T-helper 1 cell treated with Interleukin-12 subunit alpha and Interleukin-12 subunit beta and Interleukin-4 antibody, amounts not matched to agents 30 μg/mL and 1 μg/mL, for 36 hours (primary cell): Measurements from ENCODE around the gene STEEP1.
"Not testable (repeated sequence)": the region's sequence is repeated elsewhere in the genome, so short reads cannot be mapped to it uniquely, and the experiment has no call there.

Source experiments
- H3K27ac Mint-ChIP-seq: one replicate; pipeline ENCODE4 v1.8.0; 2021; ENCODE audit warnings: mild to moderate bottlenecking, mixed read lengths
- H3K27me3 Mint-ChIP-seq: one replicate; pipeline ENCODE4 v1.8.0; 2021; ENCODE audit warnings: low read depth, mixed read lengths
- H3K36me3 Mint-ChIP-seq: one replicate; pipeline ENCODE4 v1.8.0; 2021; ENCODE audit warnings: low read depth, mixed read lengths
- H3K4me1 Mint-ChIP-seq: one replicate; pipeline ENCODE4 v1.8.0; 2021; ENCODE audit warnings: low read depth, mixed read lengths
- H3K4me3 Mint-ChIP-seq: one replicate; pipeline ENCODE4 v1.8.0; 2021; ENCODE audit warnings: mild to moderate bottlenecking, moderate library complexity, mixed read lengths
- H3K9me3 Mint-ChIP-seq: one replicate; pipeline ENCODE4 v1.8.0; 2021; ENCODE audit warnings: mixed read lengths

The STEEP1 gene

GRCh38 chrX:119505145-119505544 is 60.1 kb downstream of the STEEP1 start:
- not testable (repeated sequence) for H3K27me3 Mint-ChIP-seq, H3K27ac Mint-ChIP-seq, H3K36me3 Mint-ChIP-seq, H3K9me3 Mint-ChIP-seq, H3K4me3 Mint-ChIP-seq, H3K4me1 Mint-ChIP-seq

- H3K4me1 Mint-ChIP-seq: peaks cover 9% of the 10 kb centered on the region
- H3K9me3 Mint-ChIP-seq: no peaks in the 10 kb centered on the region
- no peaks in the 10 kb centered on the region for H3K36me3 Mint-ChIP-seq
- no peak overlapping the region for H3K27ac Mint-ChIP-seq
- H3K27me3 Mint-ChIP-seq: no peaks in the 10 kb centered on the region
- H3K4me3 Mint-ChIP-seq: no peak overlapping the region
These were observed 61.7 kb downstream of the STEEP1 start for GRCh38 chrX:119503484-119503861.

GRCh38 chrX:119502727-119503483 is 62.3 kb downstream of the STEEP1 start:
- Mint-ChIP-seq H3K36me3 (no peaks in the 10 kb centered on the region), H3K4me3 (no peak overlapping the region), H3K27me3 (no peaks in the 10 kb centered on the region), H3K9me3 (no peaks in the 10 kb centered on the region), H3K27ac (peak overlapping the region; percentile 62), H3K4me1 (peaks cover 9% of the 10 kb centered on the region)

GRCh38 chrX:119501511-119502148 is 63.6 kb downstream of the STEEP1 start:
- peaks cover 11% of the 10 kb centered on the region for H3K4me1 Mint-ChIP-seq
- no peaks in the 10 kb centered on the region for H3K27me3 Mint-ChIP-seq
- H3K27ac Mint-ChIP-seq: no peak overlapping the region
- no peaks in the 10 kb centered on the region for H3K36me3 Mint-ChIP-seq
- H3K9me3 Mint-ChIP-seq: no peaks in the 10 kb centered on the region
- no peak overlapping the region for H3K4me3 Mint-ChIP-seq

- Mint-ChIP-seq H3K36me3 (no peaks in the 10 kb centered on the region), H3K4me3 (no peak overlapping the region), H3K27ac (no peak overlapping the region), H3K27me3 (no peaks in the 10 kb centered on the region), H3K9me3 (no peaks in the 10 kb centered on the region), H3K4me1 (peaks cover 18% of the 10 kb centered on the region)
These were observed 65.0 kb downstream of the STEEP1 start for GRCh38 chrX:119500061-119500800.

GRCh38 chrX:119497185-119497584 is 68.0 kb downstream of the STEEP1 start:
- Mint-ChIP-seq H3K4me1 (peaks cover 10% of the 10 kb centered on the region), H3K4me3 (no peak overlapping the region), H3K27me3 (no peaks in the 10 kb centered on the region), H3K36me3 (no peaks in the 10 kb centered on the region), H3K9me3 (no peaks in the 10 kb centered on the region), H3K27ac (no peak overlapping the region)

GRCh38 chrX:119495734-119496726 is 69.2 kb downstream of the STEEP1 start:
- H3K36me3 Mint-ChIP-seq: no peaks in the 10 kb centered on the region
- no peaks in the 10 kb centered on the region for H3K9me3 Mint-ChIP-seq
- no peak overlapping the region for H3K27ac Mint-ChIP-seq
- H3K4me3 Mint-ChIP-seq: no peak overlapping the region
- H3K4me1 Mint-ChIP-seq: peaks cover 9% of the 10 kb centered on the region
- no peaks in the 10 kb centered on the region for H3K27me3 Mint-ChIP-seq

- not testable (repeated sequence) for H3K4me3 Mint-ChIP-seq, H3K27ac Mint-ChIP-seq, H3K27me3 Mint-ChIP-seq, H3K9me3 Mint-ChIP-seq, H3K36me3 Mint-ChIP-seq, H3K4me1 Mint-ChIP-seq
These were observed 71.2 kb downstream of the STEEP1 start for GRCh38 chrX:119493851-119494495.

- no peaks in the 10 kb centered on the region for H3K9me3 Mint-ChIP-seq
- no peaks in the 10 kb centered on the region for H3K27me3 Mint-ChIP-seq
- no peaks in the 10 kb centered on the region for H3K36me3 Mint-ChIP-seq
- H3K4me3 Mint-ChIP-seq: no peak overlapping the region
- H3K4me1 Mint-ChIP-seq: peaks cover 9% of the 10 kb centered on the region
- H3K27ac Mint-ChIP-seq: no peak overlapping the region
These were observed 72.7 kb downstream of the STEEP1 start for GRCh38 chrX:119492463-119492862.

GRCh38 chrX:119489212-119490074 is 75.8 kb downstream of the STEEP1 start:
- Mint-ChIP-seq H3K4me1 (peaks cover 2% of the 10 kb centered on the region), H3K27me3 (no peaks in the 10 kb centered on the region), H3K4me3 (no peak overlapping the region), H3K36me3 (no peaks in the 10 kb centered on the region), H3K27ac (no peak overlapping the region), H3K9me3 (no peaks in the 10 kb centered on the region)

GRCh38 chrX:119488749-119489148 is 76.5 kb downstream of the STEEP1 start:
- Mint-ChIP-seq H3K4me3 (no peak overlapping the region), H3K36me3 (no peaks in the 10 kb centered on the region), H3K4me1 (peaks cover 2% of the 10 kb centered on the region), H3K27ac (no peak overlapping the region), H3K27me3 (no peaks in the 10 kb centered on the region), H3K9me3 (no peaks in the 10 kb centered on the region)
